HepG2 (cell line): ENCODE results near the gene NKAIN4. TPM values are rescaled to one million over a fixed set of nuclear protein-coding genes. Genes with fewer than 3 reads are reported as not detected.

Source experiments
- CBX1 ChIP-seq: IDR thresholded peaks from one replicate; pipeline ENCODE4 v1.6.1; 2016; ENCODE audit warnings: antibody characterized with exemption, low read depth
- CREB1 ChIP-seq, 2 experiments: fragments of 450-650 bp in 1 of 2; IDR thresholded peaks; 2 replicates each; pipeline ENCODE4 v1.6.1; 2016 to 2017; ENCODE audit warnings: control low read depth in 1 of 2, mild to moderate bottlenecking in 1 of 2, missing compliant biosample characterization in 1 of 2, missing genetic modification characterization in 1 of 2
- FOXA1 ChIP-seq, 2 experiments: fragments of 450-650 bp in 1 of 2; sonication (generic) in 1 of 2; formaldehyde crosslinking in 1 of 2; IDR thresholded peaks; 2 replicates each; pipeline versions ENCODE4 v1.4.0 to v1.6.1; 2016 to 2020; ENCODE audit warnings: missing genetic modification reagents in 1 of 2
- GLI4 ChIP-seq: sonication (generic); formaldehyde crosslinking; IDR thresholded peaks from 2 replicates; pipeline ENCODE4 v1.5.1; 2020; ENCODE audit warnings: missing genetic modification reagents, mild to moderate bottlenecking, moderate library complexity, borderline replicate concordance
- MED13 ChIP-seq: sonication (generic); formaldehyde crosslinking; IDR thresholded peaks from 2 replicates; pipeline ENCODE4 v1.5.0; 2020; ENCODE audit warnings: missing genetic modification reagents
- MIXL1 ChIP-seq: IDR thresholded peaks from 2 replicates; pipeline ENCODE4 v1.6.1; 2016
- PHF5A ChIP-seq: IDR thresholded peaks from one replicate; pipeline ENCODE4 v1.6.1; 2018; ENCODE audit warnings: low read depth, missing genetic modification reagents; ENCODE audit not compliant: unreplicated experiment
- PRDM15 ChIP-seq: sonication (generic); formaldehyde crosslinking; IDR thresholded peaks from 2 replicates; pipeline ENCODE4 v1.4.0; 2020; ENCODE audit warnings: missing genetic modification reagents
- RFXAP ChIP-seq: sonication (generic); formaldehyde crosslinking; IDR thresholded peaks from 2 replicates; pipeline ENCODE4 v1.4.0; 2020; ENCODE audit warnings: missing genetic modification reagents, borderline replicate concordance
- SIN3A ChIP-seq: IDR thresholded peaks from 2 replicates; pipeline ENCODE4 v1.6.1; 2011; ENCODE audit warnings: low read depth, mild to moderate bottlenecking, control low read depth, low read length, borderline replicate concordance
- ZNF207 ChIP-seq: fragments of 450-650 bp; IDR thresholded peaks from 2 replicates; pipeline ENCODE4 v1.6.1; 2016; ENCODE audit warnings: antibody characterized with exemption, borderline replicate concordance
- ZNF225 ChIP-seq: sonication (generic); formaldehyde crosslinking; IDR thresholded peaks from 2 replicates; pipeline ENCODE4 v1.4.0; 2020; ENCODE audit warnings: mild to moderate bottlenecking, missing genetic modification reagents
- ZNF317 ChIP-seq: sonication (generic); formaldehyde crosslinking; IDR thresholded peaks from 2 replicates; pipeline ENCODE4 v1.5.0; 2020; ENCODE audit warnings: mild to moderate bottlenecking, missing genetic modification reagents
- ZNF468 ChIP-seq: sonication (generic); formaldehyde crosslinking; IDR thresholded peaks from 2 replicates; pipeline ENCODE4 v1.8.0; 2022; ENCODE audit warnings: mild to moderate bottlenecking, moderate library complexity, missing genetic modification reagents
- ZNF709 ChIP-seq: sonication (generic); formaldehyde crosslinking; IDR thresholded peaks from 2 replicates; pipeline ENCODE4 v1.5.0; 2020; ENCODE audit warnings: mild to moderate bottlenecking, missing genetic modification reagents
- ZXDC ChIP-seq: sonication (generic); formaldehyde crosslinking; IDR thresholded peaks from 2 replicates; pipeline ENCODE4 v1.5.0; 2020; ENCODE audit warnings: mild to moderate bottlenecking, missing genetic modification reagents
- polyA plus RNA-seq, 8 experiments: library from polyadenylated mRNA; depleted of rRNA in 3 of 8; stranded (reverse) in 7 of 8; unstranded in 1 of 8; fragments of >200 nt; fragmentation: Illumina TruSeq in 4 of 8; extraction: Trizol in 4 of 8; gene quantifications; 2 replicates each; pipeline versions ENCODE4 v1.2.1 to v1.2.3, GENCODE V29; 2011 to 2016; ENCODE audit warnings: low read depth in 4 of 8, missing spikeins in 1 of 8, mixed read lengths in 1 of 8; ENCODE audit not compliant: insufficient read depth in 1 of 8
- total RNA-seq, 5 experiments: library from RNA; depleted of rRNA; stranded (reverse); fragments of >200 nt; fragmentation: Illumina TruSeq; extraction: Trizol; gene quantifications; 2 replicates each; pipeline ENCODE4 v1.2.3, GENCODE V29; 2016; ENCODE audit warnings: low read depth in 1 of 5
- TF ChIP-seq, protein P1 (sequence below): sonication (generic); formaldehyde crosslinking; IDR thresholded peaks from 2 replicates; pipeline ENCODE4 v1.4.0; 2020; ENCODE audit warnings: mild to moderate bottlenecking, missing genetic modification reagents
- TF ChIP-seq, protein P2 (sequence below): sonication (generic); formaldehyde crosslinking; IDR thresholded peaks from 2 replicates; pipeline ENCODE4 v1.5.1; 2020; ENCODE audit warnings: missing genetic modification reagents, mild to moderate bottlenecking, borderline replicate concordance

Gene NKAIN4
- total and polyA plus RNA-seq, 2 of the 13 experiments (the other 11 are each of a cell fraction or from before 2014, with no cell fraction given) = not detected

DNA sequence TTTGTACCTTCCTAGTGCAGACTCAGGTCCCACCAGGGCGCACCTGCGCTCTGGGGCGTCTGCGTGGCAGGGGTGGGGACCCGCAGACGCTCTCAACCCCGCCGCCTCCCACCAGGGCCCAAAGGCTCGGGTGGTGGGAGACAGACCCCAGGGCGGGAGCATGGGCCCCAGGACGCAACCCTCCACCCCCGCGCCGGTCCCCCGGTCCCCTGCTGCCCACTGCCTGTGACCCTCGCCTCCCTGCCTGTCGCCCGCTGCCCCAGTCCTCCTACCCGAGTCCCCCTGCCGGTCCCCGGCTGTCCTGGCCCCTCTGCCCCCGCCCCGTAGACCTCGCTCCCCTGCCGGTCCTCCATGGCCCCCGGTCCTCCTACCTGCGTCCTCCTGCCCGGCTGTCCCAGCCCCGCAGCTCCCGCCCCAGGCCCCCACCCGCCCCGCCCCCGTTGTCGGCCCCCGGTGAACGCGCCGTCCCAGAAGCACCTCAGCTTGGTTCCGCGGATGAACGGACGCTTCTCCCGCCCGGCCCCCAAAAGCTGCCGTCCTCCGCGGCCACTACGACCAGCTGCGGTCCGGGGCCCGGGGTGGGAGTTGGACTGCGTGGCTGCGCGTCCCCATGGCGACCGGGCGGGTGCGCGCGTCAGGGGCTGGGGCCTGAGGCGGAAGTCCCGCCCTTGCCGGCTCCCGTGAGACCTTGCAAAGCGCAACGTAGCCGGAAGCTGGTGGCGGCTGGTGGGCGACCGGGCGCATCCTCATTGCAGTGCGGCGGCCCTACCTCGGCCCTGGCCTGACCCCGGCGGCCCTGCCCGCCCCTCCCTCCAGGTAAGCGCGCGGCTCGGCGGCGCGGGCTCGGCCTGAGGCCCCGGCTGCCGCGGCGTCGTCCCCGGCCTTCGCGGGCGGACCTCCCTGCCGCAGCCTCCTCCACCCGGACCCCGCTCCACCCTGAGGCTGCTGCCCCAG is 18.1 kb upstream of the NKAIN4 start, which contains the start of gene ARFGAP1 (continued):
- TF ChIP-seq PRDM15 (CRISPR knock-in tag) (no peak), MED13 (CRISPR knock-in tag) (no peak), PHF5A (CRISPR knock-in tag) (no peak), FOXA1 (IDR thresholded peaks at IDR 0.05) (no peak), FOXA1 (CRISPR knock-in tag; IDR thresholded peaks at IDR 0.05) (peak; percentile 32; the same call in 1 of the 2 replicates), ZNF317 (CRISPR knock-in tag) (no peak), GLI4 (0 out of 2 replicates have a peak, but pooled peaks have one; percentile 45), MIXL1 (CRISPR knock-in tag) (peak; percentile 61), ZNF207 (no peak), CBX1 (peak; percentile 64), ZXDC (CRISPR knock-in tag) (no peak; the same call in 1 of the 2 replicates), CREB1 (IDR thresholded peaks at IDR 0.05) (peak; percentile 79), CREB1 (CRISPR knock-in tag; IDR thresholded peaks at IDR 0.05) (no peak; the same call in 1 of the 2 replicates), ZNF709 (CRISPR knock-in tag) (peak; percentile 76; the same call in 1 of the 2 replicates), ZNF225 (CRISPR knock-in tag) (0 out of 2 replicates have a peak, but pooled peaks have one; percentile 50), SIN3A (peak; percentile 97; the same call in 1 of the 2 replicates), RFXAP (CRISPR knock-in tag) (peak; percentile 87; the same call in 1 of the 2 replicates), ZNF468 (CRISPR knock-in tag) (peak; percentile 69; the same call in 1 of the 2 replicates)
- TF ChIP-seq, protein P1, sequence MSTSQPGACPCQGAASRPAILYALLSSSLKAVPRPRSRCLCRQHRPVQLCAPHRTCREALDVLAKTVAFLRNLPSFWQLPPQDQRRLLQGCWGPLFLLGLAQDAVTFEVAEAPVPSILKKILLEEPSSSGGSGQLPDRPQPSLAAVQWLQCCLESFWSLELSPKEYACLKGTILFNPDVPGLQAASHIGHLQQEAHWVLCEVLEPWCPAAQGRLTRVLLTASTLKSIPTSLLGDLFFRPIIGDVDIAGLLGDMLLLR (CRISPR knock-in tag) = peak; percentile 91; the same call in 1 of the 2 replicates
- TF ChIP-seq, protein P2, sequence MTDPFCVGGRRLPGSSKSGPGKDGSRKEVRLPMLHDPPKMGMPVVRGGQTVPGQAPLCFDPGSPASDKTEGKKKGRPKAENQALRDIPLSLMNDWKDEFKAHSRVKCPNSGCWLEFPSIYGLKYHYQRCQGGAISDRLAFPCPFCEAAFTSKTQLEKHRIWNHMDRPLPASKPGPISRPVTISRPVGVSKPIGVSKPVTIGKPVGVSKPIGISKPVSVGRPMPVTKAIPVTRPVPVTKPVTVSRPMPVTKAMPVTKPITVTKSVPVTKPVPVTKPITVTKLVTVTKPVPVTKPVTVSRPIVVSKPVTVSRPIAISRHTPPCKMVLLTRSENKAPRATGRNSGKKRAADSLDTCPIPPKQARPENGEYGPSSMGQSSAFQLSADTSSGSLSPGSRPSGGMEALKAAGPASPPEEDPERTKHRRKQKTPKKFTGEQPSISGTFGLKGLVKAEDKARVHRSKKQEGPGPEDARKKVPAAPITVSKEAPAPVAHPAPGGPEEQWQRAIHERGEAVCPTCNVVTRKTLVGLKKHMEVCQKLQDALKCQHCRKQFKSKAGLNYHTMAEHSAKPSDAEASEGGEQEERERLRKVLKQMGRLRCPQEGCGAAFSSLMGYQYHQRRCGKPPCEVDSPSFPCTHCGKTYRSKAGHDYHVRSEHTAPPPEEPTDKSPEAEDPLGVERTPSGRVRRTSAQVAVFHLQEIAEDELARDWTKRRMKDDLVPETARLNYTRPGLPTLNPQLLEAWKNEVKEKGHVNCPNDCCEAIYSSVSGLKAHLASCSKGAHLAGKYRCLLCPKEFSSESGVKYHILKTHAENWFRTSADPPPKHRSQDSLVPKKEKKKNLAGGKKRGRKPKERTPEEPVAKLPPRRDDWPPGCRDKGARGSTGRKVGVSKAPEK (CRISPR knock-in tag) = no peak
